NCI-H1417 (cell line): ENCODE measurements around the gene PTPRA.
A peak's percentile ranks its signal among the peaks of the same experiment; 100 is the strongest.

Experiments used
- DNase-seq, 3 experiments: peaks; one replicate each; lab custom pipeline; 2025; lab: John Stamatoyannopoulos, UW

The PTPRA gene

DNA sequence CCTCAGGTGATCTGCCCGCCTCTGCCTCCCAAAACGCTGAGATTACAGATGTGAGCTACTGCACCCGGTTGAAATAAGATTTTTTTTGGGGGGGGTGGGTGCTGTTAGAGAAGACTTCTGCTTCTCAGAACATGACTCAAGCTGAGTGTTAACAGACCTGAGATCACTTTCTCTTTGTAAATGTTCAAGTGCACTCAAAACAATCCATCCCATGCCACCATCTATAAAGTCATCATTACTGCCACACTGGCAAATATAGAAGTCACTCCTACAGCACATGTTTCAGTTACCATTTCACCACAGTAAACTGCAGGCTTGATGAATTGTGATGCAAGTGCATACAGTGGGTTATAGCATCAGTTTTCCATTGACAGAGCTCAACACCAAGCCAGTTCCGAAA lies 23.8 kb upstream of the PTPRA start:
- no peak for DNase-seq

- DNase-seq, result no peak
These were observed 22.2 kb upstream of the PTPRA start for GRCh38 chr20:2851086-2851485.

- DNase-seq, result no peak
These were observed 14.7 kb upstream of the PTPRA start for GRCh38 chr20:2858591-2858990.

GRCh38 chr20:2859330-2860121 lies 13.8 kb upstream of the PTPRA start:
- no peak for DNase-seq

- DNase-seq, result no peak
These were observed 8.7 kb upstream of the PTPRA start for GRCh38 chr20:2864626-2865025.

DNA sequence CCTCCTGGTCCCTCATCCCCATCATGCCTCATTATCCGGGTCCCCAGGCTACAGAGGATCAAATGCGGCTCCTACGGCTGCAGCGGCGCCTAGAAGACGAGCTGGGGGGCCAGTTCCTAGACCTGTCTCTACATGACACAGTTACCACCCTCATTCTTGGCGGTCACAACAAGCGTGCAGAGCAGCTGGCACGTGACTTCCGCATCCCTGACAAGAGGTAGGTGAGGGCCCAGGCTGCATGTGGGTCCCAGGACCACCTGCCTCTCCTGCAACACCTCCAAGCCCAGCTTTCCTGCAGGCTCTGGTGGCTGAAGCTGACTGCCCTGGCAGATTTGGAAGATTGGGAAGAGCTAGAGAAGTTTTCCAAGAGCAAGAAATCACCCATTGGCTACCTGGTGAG lies 8.2 kb upstream of the PTPRA start:
- DNase-seq, result no peak

DNA sequence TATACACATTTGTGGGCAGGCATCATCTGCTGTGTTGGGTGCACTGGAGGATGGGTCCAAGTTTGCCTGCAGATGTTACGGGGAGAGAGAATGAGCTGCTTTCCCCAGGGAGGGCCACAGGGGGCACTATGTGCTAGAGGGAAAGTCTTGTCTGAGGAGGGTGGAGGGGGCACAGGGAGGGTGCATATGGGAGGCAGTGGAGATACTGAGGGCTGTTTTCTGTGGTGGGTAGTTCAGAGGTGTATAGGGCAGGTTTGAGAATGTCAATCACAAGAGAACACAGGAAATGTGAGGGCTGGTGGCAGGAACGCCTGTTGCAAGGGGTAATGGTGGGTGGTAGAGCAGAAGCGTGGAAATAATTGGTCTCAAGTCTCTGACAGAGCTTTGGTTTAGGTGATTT lies 7.7 kb upstream of the PTPRA start:
- no peak for DNase-seq

DNA sequence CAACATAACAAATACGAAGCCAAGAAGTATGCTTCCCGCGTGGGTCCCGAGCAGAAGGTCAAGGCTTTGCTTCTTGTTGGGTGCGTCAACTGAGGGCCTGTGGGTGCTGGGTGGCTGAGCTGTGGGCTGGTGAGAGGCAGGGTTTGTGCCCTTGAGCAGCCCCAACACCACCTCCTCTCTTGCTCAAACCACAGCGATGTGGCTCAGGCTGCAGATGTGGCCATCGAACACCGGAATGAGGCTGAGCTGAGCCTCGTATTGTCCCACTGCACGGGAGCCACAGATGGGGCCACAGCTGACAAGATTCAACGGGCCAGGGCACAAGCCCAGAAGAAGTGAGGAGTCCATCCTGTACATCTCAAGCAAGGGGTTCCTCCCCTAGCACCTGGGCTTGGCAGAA lies 7.0 kb upstream of the PTPRA start:
- DNase-seq, result no peak

DNA sequence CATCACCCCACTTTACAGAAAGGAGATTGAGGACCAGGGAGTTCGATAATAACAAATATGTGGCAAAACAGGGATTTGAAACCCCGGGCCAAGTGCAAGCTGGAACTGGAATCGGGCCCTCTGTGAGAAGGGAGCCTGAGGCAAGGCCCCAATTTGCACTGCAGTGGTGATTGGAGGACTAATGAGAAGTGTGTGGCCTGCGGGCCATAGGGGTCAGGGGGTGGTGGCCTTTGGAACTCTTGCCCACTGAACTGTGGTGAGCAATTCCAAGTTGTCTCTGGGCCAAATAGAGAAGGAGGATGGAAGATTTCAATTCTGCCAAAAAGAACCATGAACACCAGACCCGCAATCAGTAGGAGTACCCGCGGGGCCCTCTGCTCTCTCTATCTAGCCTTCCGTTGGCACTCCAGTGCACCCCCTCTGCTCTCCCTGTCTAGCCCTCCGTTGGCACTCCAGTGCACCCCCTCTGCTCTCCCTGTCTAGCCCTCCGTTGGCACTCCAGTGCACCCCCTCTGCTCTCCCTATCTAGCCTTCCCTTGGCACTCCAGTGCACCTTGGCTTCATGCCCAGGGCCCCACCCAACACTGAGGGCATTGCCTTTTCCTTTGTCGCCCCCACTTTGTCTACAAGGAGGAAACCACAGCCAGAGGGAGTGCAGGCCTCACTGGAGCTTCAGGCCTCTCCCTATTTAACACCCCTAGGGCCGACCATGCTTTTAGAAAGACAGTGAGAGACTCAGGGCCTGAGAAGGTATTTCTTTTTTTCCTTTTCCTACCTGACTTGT lies 6.0 kb upstream of the PTPRA start:
- DNase-seq, result no peak

- DNase-seq, result no peak
These were observed 3.9 kb upstream of the PTPRA start for GRCh38 chr20:2869381-2869780.

DNA sequence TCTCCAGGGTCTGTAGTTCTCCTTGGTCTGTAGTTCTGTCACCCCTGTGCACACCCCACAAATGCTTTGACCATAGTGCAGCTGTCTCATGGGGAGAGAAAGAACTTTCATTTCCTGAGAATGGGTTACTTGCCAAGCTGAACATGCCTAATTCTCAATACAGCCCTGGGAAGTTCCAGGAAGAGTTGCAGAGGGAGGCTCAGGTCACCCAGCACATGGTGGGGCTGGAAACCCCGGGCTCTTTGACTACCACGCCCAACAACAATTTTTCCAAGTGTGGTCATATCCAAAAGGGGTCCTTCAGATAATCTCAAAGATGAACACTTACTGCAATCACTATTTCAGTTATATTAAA lies 2.2 kb upstream of the PTPRA start:
- no peak for DNase-seq

GRCh38 chr20:2871661-2872458 lies 1.4 kb upstream of the PTPRA start:
- no peak for DNase-seq

DNA sequence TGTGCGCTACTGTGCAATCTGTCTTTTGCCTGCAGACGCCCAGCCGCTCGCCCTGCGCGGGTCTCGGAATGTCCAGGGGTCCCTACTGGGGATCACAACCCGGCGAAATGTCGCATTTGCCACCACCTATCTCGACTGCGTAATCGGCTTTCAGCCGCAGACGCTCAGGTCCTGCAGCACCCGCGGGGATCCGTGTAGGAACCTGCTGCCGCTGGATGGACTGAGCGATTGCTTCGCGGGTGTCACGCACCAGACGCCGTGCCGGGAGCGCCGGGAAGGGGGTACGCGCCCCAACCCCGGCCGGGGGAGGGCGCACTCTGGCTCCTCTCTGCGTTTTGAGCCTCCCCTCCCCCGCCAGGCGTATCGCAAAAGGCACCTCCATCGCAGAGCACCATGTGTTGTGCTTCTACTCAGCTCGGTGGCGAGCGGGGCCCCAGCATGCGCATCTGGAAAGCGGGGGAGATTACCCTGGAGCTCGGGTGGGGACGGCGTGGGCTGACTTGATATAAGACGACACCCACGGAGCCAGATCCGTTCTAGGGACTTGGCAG lies 747 bp upstream of the PTPRA start:
- peak; percentile 46 to 84 (median 83) for DNase-seq

GRCh38 chr20:2873747-2874041 lies 413 bp downstream of the PTPRA start:
- peak in 1 of 3 experiments; percentile 81 for DNase-seq

GRCh38 chr20:2874456-2874855 lies 1.2 kb downstream of the PTPRA start:
- peak; percentile 10 to 52 (median 18) for DNase-seq

- no peak for DNase-seq
These were observed 2.5 kb downstream of the PTPRA start for GRCh38 chr20:2875690-2876203.

DNA sequence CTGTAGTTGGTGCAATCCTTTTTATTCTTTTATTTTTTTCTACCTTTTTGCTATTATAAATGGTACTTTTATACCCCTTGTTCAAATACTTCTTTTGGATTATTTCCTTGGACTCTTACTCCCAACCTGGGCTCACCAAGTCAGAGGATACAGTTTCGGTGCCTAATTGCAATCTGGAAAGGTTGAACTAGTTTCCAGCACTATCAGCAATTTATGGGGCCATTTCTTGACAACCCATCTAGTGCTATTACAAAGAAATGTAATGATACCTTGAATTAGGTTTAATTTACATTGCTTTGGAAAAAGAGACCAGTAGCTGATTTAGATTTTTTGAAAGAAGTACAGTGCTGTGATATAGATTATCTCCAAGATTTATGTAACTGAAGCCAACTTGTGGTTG lies 5.2 kb downstream of the PTPRA start:
- no peak for DNase-seq

DNA sequence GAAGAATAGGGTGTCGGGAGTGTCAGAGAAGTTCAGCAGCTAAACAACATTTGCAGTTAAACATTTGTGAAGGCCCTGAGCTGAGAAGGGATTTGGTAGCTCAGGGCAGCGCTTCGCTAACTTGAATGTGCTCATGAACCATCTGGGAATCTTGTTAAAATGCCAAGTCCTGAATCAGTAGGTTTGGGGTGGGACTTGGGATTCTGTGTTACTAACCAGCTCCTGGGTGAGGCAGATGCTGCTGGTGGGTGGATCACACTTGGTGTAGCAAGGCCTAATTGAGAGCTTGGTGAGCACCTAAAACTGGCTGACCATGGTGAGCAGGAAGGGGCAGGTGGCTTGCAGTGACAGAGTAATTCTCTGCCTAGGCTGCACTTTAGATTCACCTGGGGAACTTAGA lies 5.9 kb downstream of the PTPRA start:
- DNase-seq, result no peak

- no peak for DNase-seq
These were observed 7.4 kb downstream of the PTPRA start for GRCh38 chr20:2880650-2881049.

DNA sequence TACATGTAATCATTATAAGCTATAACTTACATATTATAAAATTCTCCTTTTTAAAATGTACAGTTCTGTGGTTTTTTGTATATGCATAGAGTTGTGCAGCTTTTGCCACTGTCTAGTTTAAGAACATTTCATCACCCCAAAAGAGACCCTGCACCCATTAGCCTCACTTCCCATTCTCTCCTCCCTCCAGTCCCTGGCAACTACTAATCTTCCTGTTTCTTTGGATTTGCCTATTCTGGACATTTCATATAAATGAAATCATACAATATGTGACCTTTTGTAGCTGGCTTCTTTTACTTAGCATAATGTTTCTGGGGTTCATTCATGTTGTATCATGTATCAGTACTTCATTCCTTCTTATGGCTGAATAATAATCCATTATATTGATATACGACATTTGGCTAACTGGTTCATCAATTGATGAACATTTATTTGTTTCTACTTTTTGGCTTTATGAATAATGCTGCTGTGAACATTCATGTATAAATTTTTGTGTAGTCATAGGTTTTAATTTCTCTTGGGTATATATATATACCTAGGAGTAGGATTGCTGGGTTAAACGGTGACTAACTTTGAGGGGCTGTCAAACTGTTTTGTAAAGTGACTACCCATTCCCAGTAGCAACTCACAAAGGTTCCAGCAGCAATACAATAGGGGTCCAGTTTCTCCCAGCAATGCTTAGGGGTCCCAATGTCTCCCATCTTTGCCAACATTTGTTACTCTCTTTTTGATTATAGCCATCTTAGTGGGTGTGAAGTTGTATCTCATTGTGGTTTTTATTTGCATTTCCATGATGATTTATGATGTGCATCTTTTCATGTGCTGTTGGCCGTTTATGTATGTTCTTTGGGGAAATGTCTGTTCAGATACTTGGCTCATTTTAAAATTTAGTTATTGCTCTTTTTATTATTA lies 10.7 kb downstream of the PTPRA start:
- no peak for DNase-seq

GRCh38 chr20:2887715-2888114 lies 14.4 kb downstream of the PTPRA start:
- DNase-seq, result no peak
